ENCODE data around the gene CNOT1. TPM values are rescaled to one million over a fixed set of nuclear protein-coding genes. Genes with fewer than 3 reads are reported as not detected.
"Not testable (repeated sequence)": the region's sequence is repeated elsewhere in the genome, so short reads cannot be mapped to it uniquely, and the experiment has no call there.

CNOT1 gene
- total RNA-seq, 2 donors from 2014 or later: 295 to 315 TPM

GRCh38 chr16:58651965-58652348 is 22.3 kb upstream of the CNOT1 start:
- Mint-ChIP-seq H3K27me3 (ENCODE audit: low read depth) (no peaks in the 10 kb centered on the region), H3K36me3 (ENCODE audit: insufficient read depth in 2 of 2) (no peaks in the 10 kb centered on the region), H3K4me1 (ENCODE audit: low read depth) (no peaks in the 10 kb centered on the region), H3K27ac (no peak overlapping the region), H3K4me3 (no peak overlapping the region), H3K9me3 (no peaks in the 10 kb centered on the region)
- ATAC-seq (replicated peaks in 1 of 2) (no peak), DNase-seq (no peak)

- no peaks in the 10 kb centered on the region for H3K27me3 Mint-ChIP-seq (ENCODE audit: low read depth)
- no peaks in the 10 kb centered on the region for H3K36me3 Mint-ChIP-seq (ENCODE audit: insufficient read depth in 2 of 2)
- no peak overlapping the region for H3K27ac Mint-ChIP-seq
- H3K4me3 Mint-ChIP-seq: no peak overlapping the region
- DNase-seq (no peak), ATAC-seq (replicated peaks in 1 of 2) (no peak)
- H3K4me1 Mint-ChIP-seq (ENCODE audit: low read depth): no peaks in the 10 kb centered on the region
- H3K9me3 Mint-ChIP-seq: no peaks in the 10 kb centered on the region
Observed at GRCh38 chr16:58649707-58650106, 20.1 kb upstream of the CNOT1 start.

- Mint-ChIP-seq H3K27me3 (ENCODE audit: low read depth) (no peaks in the 10 kb centered on the region), H3K4me1 (ENCODE audit: low read depth) (no peaks in the 10 kb centered on the region), H3K4me3 (no peak overlapping the region), H3K36me3 (ENCODE audit: insufficient read depth in 2 of 2) (no peaks in the 10 kb centered on the region), H3K27ac (no peak overlapping the region), H3K9me3 (no peaks in the 10 kb centered on the region)
- ATAC-seq (replicated peaks in 1 of 2) (no peak), DNase-seq (no peak)
Observed at GRCh38 chr16:58647107-58647506, 17.5 kb upstream of the CNOT1 start.

- H3K27ac Mint-ChIP-seq: no peak overlapping the region
Observed at GRCh38 chr16:58644765-58645487, 15.3 kb upstream of the CNOT1 start.

GRCh38 chr16:58644108-58644507 is 14.5 kb upstream of the CNOT1 start:
- Mint-ChIP-seq H3K27ac (no peak overlapping the region), H3K9me3 (no peaks in the 10 kb centered on the region), H3K4me1 (ENCODE audit: low read depth) (peaks cover 12% of the 10 kb centered on the region), H3K27me3 (ENCODE audit: low read depth) (no peaks in the 10 kb centered on the region), H3K36me3 (ENCODE audit: insufficient read depth in 2 of 2) (no peaks in the 10 kb centered on the region), H3K4me3 (no peak overlapping the region)
- no peak for DNase-seq
- ATAC-seq (replicated peaks in 1 of 2): no peak

More at GRCh38 chr16:58644765-58645487, 15.3 kb upstream of the CNOT1 start:
- H3K9me3 Mint-ChIP-seq: no peaks in the 10 kb centered on the region
- no peaks in the 10 kb centered on the region for H3K36me3 Mint-ChIP-seq (ENCODE audit: insufficient read depth in 2 of 2)
- ATAC-seq (replicated peaks in 1 of 2) (no peak), DNase-seq (no peak)
- no peaks in the 10 kb centered on the region for H3K27me3 Mint-ChIP-seq (ENCODE audit: low read depth)
- peaks cover 7% of the 10 kb centered on the region for H3K4me1 Mint-ChIP-seq (ENCODE audit: low read depth)
- H3K4me3 Mint-ChIP-seq: no peak overlapping the region

GRCh38 chr16:58640949-58641348 is 11.3 kb upstream of the CNOT1 start:
- H3K4me1 Mint-ChIP-seq (ENCODE audit: low read depth): peaks cover 12% of the 10 kb centered on the region
- no peak overlapping the region for H3K27ac Mint-ChIP-seq
- no peaks in the 10 kb centered on the region for H3K9me3 Mint-ChIP-seq
- H3K36me3 Mint-ChIP-seq (ENCODE audit: insufficient read depth in 2 of 2): no peaks in the 10 kb centered on the region
- no peak overlapping the region for H3K4me3 Mint-ChIP-seq
- H3K27me3 Mint-ChIP-seq (ENCODE audit: low read depth): no peaks in the 10 kb centered on the region
- no peak for ATAC-seq (replicated peaks in 1 of 2)
- no peak for DNase-seq

- no peaks in the 10 kb centered on the region for H3K36me3 Mint-ChIP-seq (ENCODE audit: insufficient read depth in 2 of 2)
- H3K4me1 Mint-ChIP-seq (ENCODE audit: low read depth): peaks cover 12% of the 10 kb centered on the region
- no peak overlapping the region for H3K4me3 Mint-ChIP-seq
- no peak overlapping the region for H3K27ac Mint-ChIP-seq
- H3K9me3 Mint-ChIP-seq: no peaks in the 10 kb centered on the region
- no peaks in the 10 kb centered on the region for H3K27me3 Mint-ChIP-seq (ENCODE audit: low read depth)
- ATAC-seq (replicated peaks in 1 of 2): no peak
- no peak for DNase-seq
Observed at GRCh38 chr16:58639836-58640235, 10.2 kb upstream of the CNOT1 start.

- Mint-ChIP-seq H3K4me1 (ENCODE audit: low read depth) (peaks cover 12% of the 10 kb centered on the region), H3K36me3 (ENCODE audit: insufficient read depth in 2 of 2) (no peaks in the 10 kb centered on the region), H3K4me3 (no peak overlapping the region), H3K27ac (no peak overlapping the region), H3K9me3 (no peaks in the 10 kb centered on the region), H3K27me3 (ENCODE audit: low read depth) (no peaks in the 10 kb centered on the region)
- ATAC-seq (replicated peaks in 1 of 2) (no peak), DNase-seq (no peak)
Observed at GRCh38 chr16:58639230-58639629, 9.6 kb upstream of the CNOT1 start.

GRCh38 chr16:58638148-58639036 is 8.8 kb upstream of the CNOT1 start:
- no peaks in the 10 kb centered on the region for H3K9me3 Mint-ChIP-seq
- peaks cover 12% of the 10 kb centered on the region for H3K4me1 Mint-ChIP-seq (ENCODE audit: low read depth)
- H3K27me3 Mint-ChIP-seq (ENCODE audit: low read depth): no peaks in the 10 kb centered on the region
- DNase-seq (no peak), ATAC-seq (replicated peaks in 1 of 2) (peak in 1 of 2 donors; percentile 33)
- H3K36me3 Mint-ChIP-seq (ENCODE audit: insufficient read depth in 2 of 2): no peaks in the 10 kb centered on the region
- no peak overlapping the region for H3K27ac Mint-ChIP-seq
- H3K4me3 Mint-ChIP-seq: no peak overlapping the region

GRCh38 chr16:58637021-58637420 is 7.4 kb upstream of the CNOT1 start:
- H3K27me3 Mint-ChIP-seq (ENCODE audit: low read depth); H3K36me3 Mint-ChIP-seq (ENCODE audit: insufficient read depth in 2 of 2); H3K27ac Mint-ChIP-seq; ATAC-seq (replicated peaks in 1 of 2); H3K9me3 Mint-ChIP-seq; DNase-seq; H3K4me3 Mint-ChIP-seq: not testable (repeated sequence)
- peaks cover 12% of the 10 kb centered on the region for H3K4me1 Mint-ChIP-seq (ENCODE audit: low read depth)

- Mint-ChIP-seq H3K4me3 (no peak overlapping the region), H3K9me3 (no peaks in the 10 kb centered on the region), H3K36me3 (ENCODE audit: insufficient read depth in 2 of 2) (no peaks in the 10 kb centered on the region), H3K27ac (no peak overlapping the region), H3K27me3 (ENCODE audit: low read depth) (no peaks in the 10 kb centered on the region), H3K4me1 (ENCODE audit: low read depth) (peaks cover 12% of the 10 kb centered on the region)
- DNase-seq (no peak), ATAC-seq (replicated peaks in 1 of 2) (no peak)
Observed at GRCh38 chr16:58636466-58636865, 6.8 kb upstream of the CNOT1 start.

- Mint-ChIP-seq H3K27me3 (ENCODE audit: low read depth) (no peaks in the 10 kb centered on the region), H3K9me3 (no peaks in the 10 kb centered on the region), H3K4me3 (no peak overlapping the region), H3K27ac (no peak overlapping the region), H3K4me1 (ENCODE audit: low read depth) (peaks cover 15% of the 10 kb centered on the region), H3K36me3 (ENCODE audit: insufficient read depth in 2 of 2) (no peaks in the 10 kb centered on the region)
- ATAC-seq (replicated peaks in 1 of 2) (no peak), DNase-seq (no peak)
Observed at GRCh38 chr16:58635502-58635901, 5.9 kb upstream of the CNOT1 start.

GRCh38 chr16:58634265-58634802 is 4.7 kb upstream of the CNOT1 start:
- Mint-ChIP-seq H3K4me3 (no peak overlapping the region), H3K4me1 (ENCODE audit: low read depth) (peaks cover 9% of the 10 kb centered on the region), H3K27me3 (ENCODE audit: low read depth) (no peaks in the 10 kb centered on the region), H3K36me3 (ENCODE audit: insufficient read depth in 2 of 2) (peaks cover 3% of the 10 kb centered on the region in 2 donors), H3K9me3 (no peaks in the 10 kb centered on the region), H3K27ac (no peak overlapping the region)
- ATAC-seq (replicated peaks in 1 of 2): no peak
- DNase-seq: no peak
